ENCODE results near the gene HECW1. TPM values are rescaled to one million over a fixed set of nuclear protein-coding genes. Genes with fewer than 3 reads are reported as not detected.

The HECW1 gene
- total and polyA plus RNA-seq, 11 donors = 0.23 TPM; not detected in 10

DNA sequence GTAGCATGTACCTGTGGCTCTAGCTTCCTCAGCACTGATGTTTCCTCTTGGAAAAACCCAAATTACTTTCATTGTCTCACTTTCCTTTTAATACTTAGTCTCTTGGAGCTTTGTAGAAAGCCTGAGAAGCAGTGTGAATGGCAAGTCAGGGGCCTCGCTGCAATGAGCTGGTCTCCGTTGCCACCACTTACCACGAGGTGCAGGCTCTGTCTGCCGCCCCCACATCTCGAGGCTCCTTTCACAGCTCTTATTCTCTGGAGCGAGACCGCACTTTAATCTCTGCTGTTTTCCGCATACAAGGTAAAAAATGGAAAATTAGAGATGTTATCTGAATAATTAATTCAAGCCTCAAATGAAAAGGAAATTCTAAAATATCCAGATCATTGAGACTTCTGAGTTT is 186.2 kb downstream of the HECW1 start:
- H3K27me3 ChIP-seq = peaks cover 0 to 12% (median 3%) of the 10 kb centered on the region in 9 donors
- WGBS, 4 donors = 78 to 88% (median 84%) methylated on average over 8 of the region's 8 CpGs
- ATAC-seq = no peak
- intact Hi-C loops (cut with DNase I) = no loop called here
- no peaks in the 10 kb centered on the region for H3K36me3 ChIP-seq
- H3K4me3 ChIP-seq = no peak overlapping the region
- no peak for DNase-seq
- H3K9me3 ChIP-seq = no peaks in the 10 kb centered on the region
- H3K27ac ChIP-seq = no peak overlapping the region
- no peak for TF ChIP-seq POLR2A (IDR thresholded peaks at IDR 0.05)
- no peak for TF ChIP-seq CTCF (IDR thresholded peaks at IDR 0.05)
- peaks cover 0 to 4% (median 0%) of the 10 kb centered on the region in 12 donors for H3K4me1 ChIP-seq

DNA sequence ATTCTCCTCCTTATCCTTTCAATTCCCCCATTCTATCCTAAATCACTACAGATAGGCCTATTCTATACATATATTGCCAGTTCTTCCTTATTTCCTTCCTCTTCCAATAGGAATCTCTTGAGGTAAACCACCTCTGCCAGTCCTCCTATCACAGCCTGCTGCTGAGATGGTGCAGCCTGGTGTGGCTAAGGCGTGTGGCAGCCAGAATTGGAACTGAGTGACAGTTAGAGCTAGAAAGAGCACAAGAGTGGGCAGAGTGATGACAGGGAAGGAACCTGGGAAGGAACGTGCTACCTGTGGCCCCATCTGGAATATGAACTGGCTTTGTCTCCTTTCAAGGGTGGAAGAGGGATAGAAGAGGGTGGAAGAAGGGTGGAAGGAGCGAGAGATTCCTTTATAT is 187.7 kb downstream of the HECW1 start:
- no peak overlapping the region for H3K4me3 ChIP-seq
- no peaks in the 10 kb centered on the region for H3K4me1 ChIP-seq
- no peaks in the 10 kb centered on the region for H3K9me3 ChIP-seq
- no peak for DNase-seq
- ATAC-seq = no peak
- TF ChIP-seq CTCF (IDR thresholded peaks at IDR 0.05) (no peak), POLR2A (IDR thresholded peaks at IDR 0.05) (no peak)
- H3K36me3 ChIP-seq = no peaks in the 10 kb centered on the region
- peaks cover 0 to 21% (median 3%) of the 10 kb centered on the region in 9 donors for H3K27me3 ChIP-seq
- H3K27ac ChIP-seq = no peak overlapping the region
- WGBS, 4 donors = 62 to 67% (median 65%) methylated on average over 3 of the region's 3 CpGs
- intact Hi-C loops (cut with DNase I) = no loop called here

- peak in 1 of 4 donors; percentile 29 for ATAC-seq
Observed at GRCh38 chr7:43302211-43302711, 189.8 kb downstream of the HECW1 start.

More at GRCh38 chr7:43302211-43302711, 189.8 kb downstream of the HECW1 start:
- no peak overlapping the region for H3K27ac ChIP-seq
- intact Hi-C loops (cut with DNase I) = no loop called here
- WGBS, 4 donors = 64 to 80% (median 67%) methylated on average over 6 to 10 of the region's 10 CpGs
- TF ChIP-seq CTCF (IDR thresholded peaks at IDR 0.05) (no peak), POLR2A (IDR thresholded peaks at IDR 0.05) (no peak)
- H3K36me3 ChIP-seq = no peaks in the 10 kb centered on the region
- no peaks in the 10 kb centered on the region for H3K4me1 ChIP-seq
- no peak overlapping the region for H3K4me3 ChIP-seq
- DNase-seq = no peak
- H3K9me3 ChIP-seq = no peaks in the 10 kb centered on the region
- H3K27me3 ChIP-seq = peaks cover 0 to 21% (median 3%) of the 10 kb centered on the region in 9 donors

All from heart left ventricle (tissue), 16 donors.